DOHH2 (cell line): ENCODE results near the gene PLAAT4.

ENCODE experiments used
- H3F3A ChIP-seq: fragments of 200-600 bp; sonication (generic), shearing (Covaris generic); 2 replicates; pipeline ENCODE4 v1.6.0; 2016; ENCODE audit warnings: antibody characterized with exemption, mild to moderate bottlenecking; ENCODE audit not compliant: control insufficient read depth, insufficient read depth
- H3K27ac ChIP-seq: fragments of 200-600 bp; sonication (generic); 2 replicates; pipeline ENCODE4 v1.5.1; 2014; ENCODE audit warnings: low read depth, mild to moderate bottlenecking, low read length, moderate library complexity
- H3K27me3 ChIP-seq: fragments of 200-600 bp; sonication (generic); 2 replicates; pipeline ENCODE4 v1.6.1; 2014; ENCODE audit warnings: mild to moderate bottlenecking, low read length, mixed read lengths; ENCODE audit not compliant: control insufficient read depth
- H3K36me3 ChIP-seq: fragments of 200-600 bp; sonication (generic); 2 replicates; pipeline ENCODE4 v1.6.1; 2014; ENCODE audit warnings: mild to moderate bottlenecking, low read length, moderate library complexity, mixed read lengths; ENCODE audit not compliant: control insufficient read depth
- H3K4me1 ChIP-seq: fragments of 200-600 bp; sonication (generic); 2 replicates; pipeline ENCODE4 v1.6.1; 2014; ENCODE audit warnings: mild to moderate bottlenecking, low read length, mixed read lengths; ENCODE audit not compliant: control insufficient read depth
- H3K4me2 ChIP-seq: fragments of 200-600 bp; sonication (generic); 2 replicates; pipeline ENCODE4 v1.6.0; 2014; ENCODE audit warnings: mild to moderate bottlenecking, low read length, moderate library complexity
- H3K4me3 ChIP-seq: fragments of 200-600 bp; sonication (generic); 2 replicates; pipeline ENCODE4 v1.5.1; 2014; ENCODE audit warnings: mild to moderate bottlenecking, low read length, mixed read lengths
- H3K79me2 ChIP-seq: fragments of 200-600 bp; sonication (generic); 2 replicates; pipeline ENCODE4 v1.6.1; 2014; ENCODE audit warnings: mild to moderate bottlenecking, low read length, mixed read lengths; ENCODE audit not compliant: control insufficient read depth
- H3K9me2 ChIP-seq: fragments of 200-600 bp; sonication (generic); replicated peaks from 2 replicates; pipeline ENCODE4 v1.6.1; 2014; ENCODE audit warnings: mild to moderate bottlenecking, low read length, mixed read lengths; ENCODE audit not compliant: control insufficient read depth
- H3K9me3 ChIP-seq: fragments of 200-600 bp; sonication (generic); 2 replicates; pipeline ENCODE4 v1.6.1; 2014; ENCODE audit warnings: antibody characterized with exemption, low read length, mixed read lengths; ENCODE audit not compliant: control insufficient read depth, insufficient read depth
- H4K20me1 ChIP-seq: fragments of 200-600 bp; sonication (generic); 2 replicates; pipeline ENCODE4 v1.6.0; 2014; ENCODE audit warnings: low read depth, mild to moderate bottlenecking, antibody characterized with exemption, low read length, moderate library complexity; ENCODE audit not compliant: control insufficient read depth, insufficient read depth
- EZH2phosphoT487 ChIP-seq: fragments of 200-600 bp; sonication (generic); IDR thresholded peaks from 2 replicates; pipeline ENCODE4 v1.6.1; 2017; ENCODE audit warnings: borderline replicate concordance, mild to moderate bottlenecking, antibody characterized with exemption, low read length, moderate library complexity, mixed read lengths
- TF ChIP-seq, protein P1 (sequence below): fragments of 200-600 bp; sonication (generic); IDR thresholded peaks from one replicate; pipeline ENCODE4 v1.5.1; 2014; ENCODE audit warnings: antibody characterized with exemption, mild to moderate bottlenecking, low read depth, low read length; ENCODE audit not compliant: poor library complexity, severe bottlenecking

The PLAAT4 gene

GRCh38 chr11:63563201-63564055 lies 26.8 kb downstream of the PLAAT4 start, which contains the start of gene PLAAT2:
TSS of gene PLAAT2 (minus strand) at chr11:63563379. CDS start at chr11:63563324, 55 bp downstream.
- Histone ChIP-seq H3K27me3 (no peaks in the 10 kb centered on the region), H3K27ac (no peak within 1 kb of the TSS), H4K20me1 (no peaks in the 10 kb centered on the region), H3K4me2 (no peak within 1 kb of the TSS), H3K9me3 (no peaks in the 10 kb centered on the region), H3K9me2 (no peaks in the 10 kb centered on the region), H3F3A (peaks cover 10% of the 10 kb centered on the region), H3K36me3 (no peaks in the 10 kb centered on the region), H3K4me1 (peaks cover 31% of the 10 kb centered on the region), H3K79me2 (no peaks in the 10 kb centered on the region), H3K4me3 (no peak within 1 kb of the TSS)
- TF ChIP-seq, protein P1, sequence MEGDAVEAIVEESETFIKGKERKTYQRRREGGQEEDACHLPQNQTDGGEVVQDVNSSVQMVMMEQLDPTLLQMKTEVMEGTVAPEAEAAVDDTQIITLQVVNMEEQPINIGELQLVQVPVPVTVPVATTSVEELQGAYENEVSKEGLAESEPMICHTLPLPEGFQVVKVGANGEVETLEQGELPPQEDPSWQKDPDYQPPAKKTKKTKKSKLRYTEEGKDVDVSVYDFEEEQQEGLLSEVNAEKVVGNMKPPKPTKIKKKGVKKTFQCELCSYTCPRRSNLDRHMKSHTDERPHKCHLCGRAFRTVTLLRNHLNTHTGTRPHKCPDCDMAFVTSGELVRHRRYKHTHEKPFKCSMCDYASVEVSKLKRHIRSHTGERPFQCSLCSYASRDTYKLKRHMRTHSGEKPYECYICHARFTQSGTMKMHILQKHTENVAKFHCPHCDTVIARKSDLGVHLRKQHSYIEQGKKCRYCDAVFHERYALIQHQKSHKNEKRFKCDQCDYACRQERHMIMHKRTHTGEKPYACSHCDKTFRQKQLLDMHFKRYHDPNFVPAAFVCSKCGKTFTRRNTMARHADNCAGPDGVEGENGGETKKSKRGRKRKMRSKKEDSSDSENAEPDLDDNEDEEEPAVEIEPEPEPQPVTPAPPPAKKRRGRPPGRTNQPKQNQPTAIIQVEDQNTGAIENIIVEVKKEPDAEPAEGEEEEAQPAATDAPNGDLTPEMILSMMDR, result no peak
- no peak for TF ChIP-seq EZH2phosphoT487

- H3K4me2 ChIP-seq, result no peak overlapping the region
These were observed 27.6 kb downstream of the PLAAT4 start for GRCh38 chr11:63564056-63564774.

GRCh38 chr11:63564784-63565350 lies 28.3 kb downstream of the PLAAT4 start:
- Histone ChIP-seq H3K9me2 (no peaks in the 10 kb centered on the region), H3K4me1 (peaks cover 34% of the 10 kb centered on the region), H3K36me3 (no peaks in the 10 kb centered on the region), H3K27ac (no peak overlapping the region), H3K4me2 (no peak overlapping the region), H3K4me3 (no peak overlapping the region), H3K27me3 (no peaks in the 10 kb centered on the region), H3K9me3 (no peaks in the 10 kb centered on the region), H3K79me2 (no peaks in the 10 kb centered on the region), H4K20me1 (no peaks in the 10 kb centered on the region), H3F3A (peaks cover 10% of the 10 kb centered on the region)
- TF ChIP-seq, protein P1, result no peak
- no peak for TF ChIP-seq EZH2phosphoT487

More at GRCh38 chr11:63564056-63564774, 27.6 kb downstream of the PLAAT4 start:
- Histone ChIP-seq H3K4me3 (no peak overlapping the region), H3K79me2 (no peaks in the 10 kb centered on the region), H3K27ac (no peak overlapping the region), H3K9me3 (no peaks in the 10 kb centered on the region), H3K4me1 (peaks cover 31% of the 10 kb centered on the region), H3K9me2 (no peaks in the 10 kb centered on the region), H3F3A (peaks cover 10% of the 10 kb centered on the region), H3K27me3 (no peaks in the 10 kb centered on the region), H3K36me3 (no peaks in the 10 kb centered on the region), H4K20me1 (no peaks in the 10 kb centered on the region)
- no peak for TF ChIP-seq EZH2phosphoT487
